ENCODE data around the gene MR1. TPM values are rescaled to one million over a fixed set of nuclear protein-coding genes. Genes with fewer than 3 reads are reported as not detected.

Gene MR1
- total and polyA plus RNA-seq, 2 of the 13 experiments (the other 11 are each of a cell fraction or from before 2014, with no cell fraction given) = 7.7 to 10.4 TPM

GRCh38 chr1:181108304-181108867, 74.6 kb downstream of the MR1 start:
- in situ Hi-C loops (cut with HindIII; ENCODE audit: extremely low pct_ligation_motif_present, low pct_unique_long_range_greater_than_20kb) = no loop called here
- no peak overlapping the region for H2AFZ ChIP-seq (ENCODE audit: low read length)
- no peaks in the 10 kb centered on the region for H4K20me1 ChIP-seq (ENCODE audit: insufficient read depth, low read length)
- FAIRE-seq (peak; percentile 62), DNase-seq (ENCODE audit: low spot score) (peak; percentile 76), ATAC-seq (peak; percentile 7; the same call in 2 of the 3 replicates)
- no peaks in the 10 kb centered on the region for H3K36me3 ChIP-seq (replicated peaks in 1 of 2; ENCODE audit: control insufficient read depth in 1 of 2, insufficient read depth in 2 of 2, low read length in 2 of 2)
- peaks cover 93% of the 10 kb centered on the region for H3K4me1 ChIP-seq (ENCODE audit: insufficient read depth, low read length)
- H3K4me2 ChIP-seq (ENCODE audit: low read depth, low read length) = peak overlapping the region; percentile 62
- H3K9ac ChIP-seq (ENCODE audit: insufficient read depth, low read depth, low read length) = no peak overlapping the region; the same call in 1 of the 2 replicates
- no peaks in the 10 kb centered on the region for H3K9me3 ChIP-seq (ENCODE audit: low read length)
- no TSS peak for BruUV-seq (replicated peaks)
- WGBS (ENCODE audit: low lambda C conversion rate) = 1% methylated on average over 6 of the region's 7 CpGs
- H3K4me3 ChIP-seq (replicated peaks in 1 of 3; ENCODE audit: insufficient read depth in 1 of 3, low read depth in 2 of 3, low read length in 3 of 3) = peak overlapping the region in 1 of 3 experiments; percentile 42; a peak in 1 of 6 replicates
- POLR2A ChIA-PET = interaction anchor here (2.2 kb wide), 1 partner anchor 17 kb away, joined by 28 read pairs; no protein-coding TSS in a partner anchor
- no peak overlapping the region for H3K27ac ChIP-seq (ENCODE audit: extremely low read length, insufficient read depth, low read length)
- intact Hi-C loops (cut with micrococcal nuclease; ENCODE audit: unreplicated experiment) = no loop called here
- H3K27me3 ChIP-seq (ENCODE audit: control insufficient read depth in 1 of 2, insufficient read depth in 2 of 2, low read length in 2 of 2) = peaks cover 0 to 11% of the 10 kb centered on the region in 2 experiments; a peak in 2 of 5 replicates
- no peaks in the 10 kb centered on the region for H3K79me2 ChIP-seq (ENCODE audit: insufficient read depth, low read length)
- CTCF ChIA-PET (ENCODE audit: low intra/inter-chr PET ratio, low total read pairs) = no interaction called here
- TF ChIP-seq GATAD2A (CRISPR knock-in tag; IDR thresholded peaks at IDR 0.05) (peak; percentile 50; the same call in 1 of the 2 replicates), ASH2L (IDR thresholded peaks at IDR 0.05; ENCODE audit: insufficient read length, low read depth, low read length) (peak; percentile 55), FOXA1 (IDR thresholded peaks at IDR 0.05) (no peak), FOXA1 (CRISPR knock-in tag; IDR thresholded peaks at IDR 0.05) (0 out of 2 replicates have a peak, but pooled peaks have one; percentile 8), ARID3A (IDR thresholded peaks at IDR 0.05; ENCODE audit: low read depth, low read length) (peak; percentile 69; the same call in 1 of the 2 replicates), PHF21A (CRISPR knock-in tag; IDR thresholded peaks at IDR 0.05) (peak; percentile 16; the same call in 1 of the 2 replicates), SP5 (CRISPR knock-in tag; IDR thresholded peaks at IDR 0.05; ENCODE audit: borderline replicate concordance, low read depth) (no peak), KLF12 (CRISPR knock-in tag; IDR thresholded peaks at IDR 0.05; ENCODE audit: borderline replicate concordance) (no peak), FOSL2 (CRISPR knock-in tag; IDR thresholded peaks at IDR 0.05) (peak; percentile 14; the same call in 1 of the 2 replicates), IKZF5 (CRISPR knock-in tag; IDR thresholded peaks at IDR 0.05) (no peak), BRCA1 (CRISPR knock-in tag; IDR thresholded peaks at IDR 0.05) (no peak), MAFK (conservative IDR thresholded peaks at IDR 0.05 in 1 of 2, IDR thresholded peaks at IDR 0.05 in 1 of 2; ENCODE audit: low read length in 2 of 2) (0 out of 4 replicates have a peak, but pooled peaks of 1 of the 2 experiments have one; percentile 1), HNF4A (CRISPR knock-in tag; IDR thresholded peaks at IDR 0.05) (peak; percentile 70)
- TF ChIP-seq, protein P1, sequence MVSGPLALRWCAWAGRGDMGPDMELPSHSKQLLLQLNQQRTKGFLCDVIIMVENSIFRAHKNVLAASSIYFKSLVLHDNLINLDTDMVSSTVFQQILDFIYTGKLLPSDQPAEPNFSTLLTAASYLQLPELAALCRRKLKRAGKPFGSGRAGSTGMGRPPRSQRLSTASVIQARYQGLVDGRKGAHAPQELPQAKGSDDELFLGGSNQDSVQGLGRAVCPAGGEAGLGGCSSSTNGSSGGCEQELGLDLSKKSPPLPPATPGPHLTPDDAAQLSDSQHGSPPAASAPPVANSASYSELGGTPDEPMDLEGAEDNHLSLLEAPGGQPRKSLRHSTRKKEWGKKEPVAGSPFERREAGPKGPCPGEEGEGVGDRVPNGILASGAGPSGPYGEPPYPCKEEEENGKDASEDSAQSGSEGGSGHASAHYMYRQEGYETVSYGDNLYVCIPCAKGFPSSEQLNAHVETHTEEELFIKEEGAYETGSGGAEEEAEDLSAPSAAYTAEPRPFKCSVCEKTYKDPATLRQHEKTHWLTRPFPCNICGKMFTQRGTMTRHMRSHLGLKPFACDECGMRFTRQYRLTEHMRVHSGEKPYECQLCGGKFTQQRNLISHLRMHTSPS (CRISPR knock-in tag; IDR thresholded peaks at IDR 0.05; ENCODE audit: low read depth) = no peak
- TF ChIP-seq, protein P2, sequence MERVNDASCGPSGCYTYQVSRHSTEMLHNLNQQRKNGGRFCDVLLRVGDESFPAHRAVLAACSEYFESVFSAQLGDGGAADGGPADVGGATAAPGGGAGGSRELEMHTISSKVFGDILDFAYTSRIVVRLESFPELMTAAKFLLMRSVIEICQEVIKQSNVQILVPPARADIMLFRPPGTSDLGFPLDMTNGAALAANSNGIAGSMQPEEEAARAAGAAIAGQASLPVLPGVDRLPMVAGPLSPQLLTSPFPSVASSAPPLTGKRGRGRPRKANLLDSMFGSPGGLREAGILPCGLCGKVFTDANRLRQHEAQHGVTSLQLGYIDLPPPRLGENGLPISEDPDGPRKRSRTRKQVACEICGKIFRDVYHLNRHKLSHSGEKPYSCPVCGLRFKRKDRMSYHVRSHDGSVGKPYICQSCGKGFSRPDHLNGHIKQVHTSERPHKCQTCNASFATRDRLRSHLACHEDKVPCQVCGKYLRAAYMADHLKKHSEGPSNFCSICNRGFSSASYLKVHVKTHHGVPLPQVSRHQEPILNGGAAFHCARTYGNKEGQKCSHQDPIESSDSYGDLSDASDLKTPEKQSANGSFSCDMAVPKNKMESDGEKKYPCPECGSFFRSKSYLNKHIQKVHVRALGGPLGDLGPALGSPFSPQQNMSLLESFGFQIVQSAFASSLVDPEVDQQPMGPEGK (CRISPR knock-in tag; IDR thresholded peaks at IDR 0.05) = 0 out of 2 replicates have a peak, but pooled peaks have one; percentile 23
- TF ChIP-seq, protein P3, sequence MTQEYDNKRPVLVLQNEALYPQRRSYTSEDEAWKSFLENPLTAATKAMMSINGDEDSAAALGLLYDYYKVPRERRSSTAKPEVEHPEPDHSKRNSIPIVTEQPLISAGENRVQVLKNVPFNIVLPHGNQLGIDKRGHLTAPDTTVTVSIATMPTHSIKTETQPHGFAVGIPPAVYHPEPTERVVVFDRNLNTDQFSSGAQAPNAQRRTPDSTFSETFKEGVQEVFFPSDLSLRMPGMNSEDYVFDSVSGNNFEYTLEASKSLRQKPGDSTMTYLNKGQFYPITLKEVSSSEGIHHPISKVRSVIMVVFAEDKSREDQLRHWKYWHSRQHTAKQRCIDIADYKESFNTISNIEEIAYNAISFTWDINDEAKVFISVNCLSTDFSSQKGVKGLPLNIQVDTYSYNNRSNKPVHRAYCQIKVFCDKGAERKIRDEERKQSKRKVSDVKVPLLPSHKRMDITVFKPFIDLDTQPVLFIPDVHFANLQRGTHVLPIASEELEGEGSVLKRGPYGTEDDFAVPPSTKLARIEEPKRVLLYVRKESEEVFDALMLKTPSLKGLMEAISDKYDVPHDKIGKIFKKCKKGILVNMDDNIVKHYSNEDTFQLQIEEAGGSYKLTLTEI (CRISPR knock-in tag; conservative IDR thresholded peaks at IDR 0.05) = no peak
